GM21381 (cell line): Measurements from ENCODE around the gene BABAM2.
A peak's percentile ranks its signal among the peaks of the same experiment; 100 is the strongest.
"Not testable (repeated sequence)": the region's sequence is repeated elsewhere in the genome, so short reads cannot be mapped to it uniquely, and the experiment has no call there.

Source experiments
- ATAC-seq: cut with Tn5 transposase; IDR thresholded peaks from one replicate; pipeline ENCODE4 v1.9.1; 2021; ENCODE audit warnings: mild to moderate bottlenecking, moderate library complexity; ENCODE audit not compliant: unreplicated experiment

The BABAM2 gene

GRCh38 chr2:27875089-27875881, 15.2 kb upstream of the BABAM2 start:
- ATAC-seq, result no peak

GRCh38 chr2:27878825-27879224, 11.7 kb upstream of the BABAM2 start:
- no peak for ATAC-seq

- ATAC-seq, result not testable (repeated sequence)
Observed at GRCh38 chr2:27881815-27882583, 8.5 kb upstream of the BABAM2 start.

GRCh38 chr2:27882584-27882922, 8.0 kb upstream of the BABAM2 start:
- not testable (repeated sequence) for ATAC-seq

- ATAC-seq, result no peak
Observed at GRCh38 chr2:27884601-27885000, 5.9 kb upstream of the BABAM2 start.

- no peak for ATAC-seq
Observed at GRCh38 chr2:27885234-27885633, 5.3 kb upstream of the BABAM2 start.

- no peak for ATAC-seq
Observed at GRCh38 chr2:27885661-27886060, 4.9 kb upstream of the BABAM2 start.

GRCh38 chr2:27886322-27886721, 4.2 kb upstream of the BABAM2 start:
- no peak for ATAC-seq

- ATAC-seq, result no peak
Observed at GRCh38 chr2:27887111-27887510, 3.4 kb upstream of the BABAM2 start.

- ATAC-seq, result no peak
Observed at GRCh38 chr2:27887830-27888229, 2.7 kb upstream of the BABAM2 start.

- ATAC-seq, result no peak
Observed at GRCh38 chr2:27888790-27889189, 1.7 kb upstream of the BABAM2 start.

- ATAC-seq, result no peak
Observed at GRCh38 chr2:27889774-27890145, 769 bp upstream of the BABAM2 start.

- ATAC-seq, result peak; percentile 22
Observed at GRCh38 chr2:27890924-27891672, 569 bp downstream of the BABAM2 start.

- no peak for ATAC-seq
Observed at GRCh38 chr2:27891673-27892105, 1.2 kb downstream of the BABAM2 start.

GRCh38 chr2:27893006-27893405, 2.5 kb downstream of the BABAM2 start:
- ATAC-seq, result no peak

- no peak for ATAC-seq
Observed at GRCh38 chr2:27897717-27898116, 7.2 kb downstream of the BABAM2 start.

GRCh38 chr2:27901234-27901633, 10.7 kb downstream of the BABAM2 start:
- no peak for ATAC-seq

GRCh38 chr2:27902098-27902497, 11.6 kb downstream of the BABAM2 start:
- no peak for ATAC-seq

GRCh38 chr2:27903018-27903417, 12.5 kb downstream of the BABAM2 start:
- no peak for ATAC-seq

- no peak for ATAC-seq
Observed at GRCh38 chr2:27903649-27904404, 13.3 kb downstream of the BABAM2 start.

- no peak for ATAC-seq
Observed at GRCh38 chr2:27904405-27904665, 13.8 kb downstream of the BABAM2 start.
